WTC11 (cell line): ENCODE data around the gene LYPD3. TPM values are rescaled to one million over a fixed set of nuclear protein-coding genes. Genes with fewer than 3 reads are reported as not detected.

ENCODE experiments used
- ATAC-seq: fragments of 200-7000 bp; cut with Tn5 transposase; 2 replicates; pipeline ENCODE4 v1.10.0; 2021; ENCODE audit warnings: mild to moderate bottlenecking, moderate library complexity
- CTCF ChIA-PET: fragments of 300-600 bp; sonication (Branson Sonifier 250); formaldehyde crosslinking; loops from one replicate; lab custom pipeline; 2021; ENCODE audit warnings: antibody characterized with exemption; lab: Charles Lee
- POLR2A ChIA-PET: fragments of 350-600 bp; sonication (Branson Sonifier 250); formaldehyde crosslinking; loops from one replicate; lab custom pipeline; 2021; ENCODE audit warnings: antibody characterized with exemption; lab: Charles Lee
- DNase-seq: peaks from one replicate; pipeline ENCODE4 v3.0.0; 2021; ENCODE audit warnings: low spot score
- H3K27ac Mint-ChIP-seq: 2 replicates; pipeline ENCODE4 v1.8.0; 2021; ENCODE audit warnings: mixed read lengths
- H3K27me3 Mint-ChIP-seq: 2 replicates; pipeline ENCODE4 v1.8.0; 2021; ENCODE audit warnings: low read depth, mild to moderate bottlenecking, moderate library complexity, mixed read lengths
- H3K36me3 Mint-ChIP-seq: 2 replicates; pipeline ENCODE4 v1.8.0; 2021; ENCODE audit warnings: mixed read lengths
- H3K4me1 Mint-ChIP-seq: 2 replicates; pipeline ENCODE4 v1.8.0; 2022; ENCODE audit warnings: mixed read lengths
- H3K4me3 Mint-ChIP-seq: 2 replicates; pipeline ENCODE4 v1.8.0; 2021; ENCODE audit warnings: mild to moderate bottlenecking, moderate library complexity, mixed read lengths
- H3K9me3 Mint-ChIP-seq: 2 replicates; pipeline ENCODE4 v1.8.0; 2021; ENCODE audit warnings: mixed read lengths
- CTCF ChIP-seq: fragments of 200-600 bp; IDR thresholded peaks from 2 replicates; pipeline ENCODE4 v1.8.0; 2022; ENCODE audit warnings: antibody characterized with exemption
- E2F4 ChIP-seq: sonication (generic); formaldehyde crosslinking; IDR thresholded peaks from 2 replicates; pipeline ENCODE4 v1.8.1; 2022; ENCODE audit warnings: low read depth, mild to moderate bottlenecking, moderate library complexity, missing genetic modification reagents, borderline replicate concordance
- E2F5 ChIP-seq: sonication (generic); formaldehyde crosslinking; IDR thresholded peaks from 2 replicates; pipeline ENCODE4 v1.8.1; 2022; ENCODE audit warnings: mild to moderate bottlenecking, moderate library complexity, missing genetic modification reagents
- FOXP1 ChIP-seq: sonication (generic); formaldehyde crosslinking; IDR thresholded peaks from 2 replicates; pipeline ENCODE4 v1.8.0; 2022; ENCODE audit warnings: missing genetic modification reagents, mild to moderate bottlenecking, moderate library complexity, borderline replicate concordance
- FOXP4 ChIP-seq: sonication (generic); formaldehyde crosslinking; IDR thresholded peaks from 2 replicates; pipeline ENCODE4 v1.8.0; 2022; ENCODE audit warnings: mild to moderate bottlenecking, missing genetic modification reagents
- IRF1 ChIP-seq: sonication (generic); formaldehyde crosslinking; IDR thresholded peaks from 2 replicates; pipeline ENCODE4 v1.8.0; 2023; ENCODE audit warnings: missing genetic modification reagents
- IRF2 ChIP-seq: sonication (generic); formaldehyde crosslinking; IDR thresholded peaks from 2 replicates; pipeline ENCODE4 v1.8.0; 2022; ENCODE audit warnings: low read depth, missing genetic modification reagents, borderline replicate concordance
- KAT7 ChIP-seq: sonication (generic); formaldehyde crosslinking; IDR thresholded peaks from 2 replicates; pipeline ENCODE4 v1.8.1; 2023; ENCODE audit warnings: missing genetic modification reagents, mild to moderate bottlenecking, borderline replicate concordance
- MAX ChIP-seq: sonication (generic); formaldehyde crosslinking; IDR thresholded peaks from 2 replicates; pipeline ENCODE4 v1.8.0; 2022; ENCODE audit warnings: mild to moderate bottlenecking, missing genetic modification reagents
- MLX ChIP-seq: sonication (generic); formaldehyde crosslinking; IDR thresholded peaks from 2 replicates; pipeline ENCODE4 v1.8.1; 2023; ENCODE audit warnings: mild to moderate bottlenecking, missing genetic modification reagents, moderate library complexity
- NFE2L1 ChIP-seq: sonication (generic); formaldehyde crosslinking; IDR thresholded peaks from 2 replicates; pipeline ENCODE4 v1.8.1; 2023; ENCODE audit warnings: missing genetic modification reagents
- NFYB ChIP-seq: sonication (generic); formaldehyde crosslinking; conservative IDR thresholded peaks from 2 replicates; pipeline ENCODE4 v1.8.0; 2022; ENCODE audit warnings: low read depth, missing genetic modification reagents
- RELA ChIP-seq: sonication (generic); formaldehyde crosslinking; IDR thresholded peaks from 2 replicates; pipeline ENCODE4 v1.8.1; 2022; ENCODE audit warnings: missing genetic modification reagents, mild to moderate bottlenecking, borderline replicate concordance
- ZNF396 ChIP-seq: fragments of 250-450 bp; sonication (Bioruptor Pico); IDR thresholded peaks from 2 replicates; pipeline ENCODE4 v1.8.0; 2021; ENCODE audit warnings: mild to moderate bottlenecking, moderate library complexity, borderline replicate concordance
- ZNF423 ChIP-seq: fragments of 250-450 bp; sonication (Bioruptor Pico); IDR thresholded peaks from 2 replicates; pipeline ENCODE4 v2.1.2; 2022; ENCODE audit warnings: mild to moderate bottlenecking, moderate library complexity
- ZNF512 ChIP-seq: sonication (generic); formaldehyde crosslinking; IDR thresholded peaks from 2 replicates; pipeline ENCODE4 v1.8.1; 2022; ENCODE audit warnings: missing genetic modification reagents, borderline replicate concordance
- total RNA-seq: library from RNA; stranded (reverse); gene quantifications from 3 replicates; pipeline ENCODE4 v1.2.3, GENCODE V29; 2021

Gene LYPD3
- total RNA-seq, 1 experiment from 2014 or later = 3.8 TPM

- TF ChIP-seq MAX (CRISPR knock-in tag) (no peak), RELA (CRISPR knock-in tag) (no peak), FOXP4 (CRISPR knock-in tag) (no peak), IRF1 (no peak), ZNF512 (CRISPR knock-in tag) (no peak)
Observed at GRCh38 chr19:43420954-43421353, 44.5 kb downstream of the LYPD3 start (continued).

GRCh38 chr19:43416951-43417623 lies 48.3 kb downstream of the LYPD3 start:
- TF ChIP-seq KAT7 (no peak), ZNF423 (CRISPR knock-in tag) (no peak), MAX (CRISPR knock-in tag) (no peak), E2F4 (CRISPR knock-in tag) (no peak), FOXP1 (CRISPR knock-in tag) (no peak), E2F5 (CRISPR knock-in tag) (no peak), RELA (CRISPR knock-in tag) (no peak), MLX (CRISPR knock-in tag) (no peak)
- no peak for ATAC-seq
- DNase-seq = no peak
- Mint-ChIP-seq H3K27ac (no peak overlapping the region), H3K4me3 (no peak overlapping the region), H3K4me1 (peaks cover 28% of the 10 kb centered on the region), H3K36me3 (peaks cover 22% of the 10 kb centered on the region), H3K9me3 (peaks cover 35% of the 10 kb centered on the region), H3K27me3 (peaks cover 2% of the 10 kb centered on the region; the same call in 1 of the 2 replicates)
- CTCF ChIA-PET = interaction anchor here (0.9 to 3.2 kb wide), 4 partner anchors 8 to 102 kb away, joined by 3 to 12 read pairs (median 5); no protein-coding TSS in a partner anchor
- POLR2A ChIA-PET = no interaction called here

- Mint-ChIP-seq H3K27me3 (peaks cover 2% of the 10 kb centered on the region; the same call in 1 of the 2 replicates), H3K9me3 (peaks cover 34% of the 10 kb centered on the region), H3K4me3 (no peak within 1 kb of the TSS), H3K36me3 (peaks cover 21% of the 10 kb centered on the region), H3K27ac (no peak within 1 kb of the TSS), H3K4me1 (peaks cover 7% of the 10 kb centered on the region)
- ATAC-seq = no peak
- CTCF ChIA-PET = no interaction called here
- POLR2A ChIA-PET = no interaction called here
- no peak for DNase-seq
- TF ChIP-seq IRF2 (CRISPR knock-in tag) (no peak), CTCF (no peak), ZNF512 (CRISPR knock-in tag) (no peak), ZNF396 (CRISPR knock-in tag) (no peak), FOXP4 (CRISPR knock-in tag) (no peak), NFYB (CRISPR knock-in tag) (no peak), NFE2L1 (no peak)
Observed at GRCh38 chr19:43414554-43414953, 50.9 kb downstream of the LYPD3 start, which contains the start of gene TEX101. TSS of gene TEX101 (plus strand) at chr19:43414890. CDS start at chr19:43415920, 1,030 bp downstream.
